ENCODE results near the gene ARAP2. TPM values are rescaled to one million over a fixed set of nuclear protein-coding genes. Genes with fewer than 3 reads are reported as not detected.

Gene ARAP2
- total and polyA plus RNA-seq, 11 donors = 0.38 to 17.0 (median 3.4) TPM

GRCh38 chr4:36197501-36197900 lies 46.8 kb downstream of the ARAP2 start:
- peaks cover 0 to 16% (median 0%) of the 10 kb centered on the region in 9 donors for H3K36me3 ChIP-seq
- no peak for ATAC-seq
- H3K4me1 ChIP-seq = no peaks in the 10 kb centered on the region
- TF ChIP-seq CTCF (IDR thresholded peaks at IDR 0.05) (no peak), POLR2A (IDR thresholded peaks at IDR 0.05) (no peak)
- no peaks in the 10 kb centered on the region for H3K9me3 ChIP-seq
- no peak overlapping the region for H3K27ac ChIP-seq
- no peaks in the 10 kb centered on the region for H3K27me3 ChIP-seq
- peak in 1 of 5 donors; percentile 26 for DNase-seq
- intact Hi-C loops (cut with DNase I) = no loop called here
- WGBS, 4 donors = 82 to 95% (median 93%) methylated on average over 3 to 5 of the region's 5 CpGs
- no peak overlapping the region for H3K4me3 ChIP-seq

GRCh38 chr4:36196145-36196913 lies 48.0 kb downstream of the ARAP2 start:
- Histone ChIP-seq H3K27me3 (no peaks in the 10 kb centered on the region), H3K36me3 (peaks cover 0 to 16% (median 0%) of the 10 kb centered on the region in 9 donors), H3K9me3 (no peaks in the 10 kb centered on the region), H3K4me1 (no peaks in the 10 kb centered on the region), H3K4me3 (no peak overlapping the region), H3K27ac (no peak overlapping the region)
- intact Hi-C loops (cut with DNase I) = no loop called here
- DNase-seq (no peak), ATAC-seq (no peak)
- TF ChIP-seq CTCF (IDR thresholded peaks at IDR 0.05) (no peak), POLR2A (IDR thresholded peaks at IDR 0.05) (no peak)
- WGBS, 4 donors = 72 to 85% (median 79%) methylated on average over 7 of the region's 7 CpGs

GRCh38 chr4:36192922-36193321 lies 51.4 kb downstream of the ARAP2 start:
- Histone ChIP-seq H3K27me3 (no peaks in the 10 kb centered on the region), H3K4me1 (peaks cover 0 to 11% (median 0%) of the 10 kb centered on the region in 12 donors), H3K27ac (no peak overlapping the region), H3K9me3 (no peaks in the 10 kb centered on the region), H3K36me3 (no peaks in the 10 kb centered on the region), H3K4me3 (no peak overlapping the region)
- intact Hi-C loops (cut with DNase I) = no loop called here
- TF ChIP-seq POLR2A (IDR thresholded peaks at IDR 0.05) (no peak), CTCF (IDR thresholded peaks at IDR 0.05) (no peak)
- 76 to 84% (median 82%) methylated on average over 1 of the region's 1 CpG for WGBS, 4 donors
- DNase-seq (no peak), ATAC-seq (no peak)

- DNase-seq = no peak
- H3K4me1 ChIP-seq = peaks cover 0 to 11% (median 0%) of the 10 kb centered on the region in 12 donors
- no peaks in the 10 kb centered on the region for H3K9me3 ChIP-seq
- ATAC-seq = no peak
- H3K4me3 ChIP-seq = no peak overlapping the region
- no peak for TF ChIP-seq POLR2A (IDR thresholded peaks at IDR 0.05)
- no peak for TF ChIP-seq CTCF (IDR thresholded peaks at IDR 0.05)
- intact Hi-C loops (cut with DNase I) = no loop called here
- peaks cover 0 to 19% (median 0%) of the 10 kb centered on the region in 9 donors for H3K36me3 ChIP-seq
- peak overlapping the region in 1 of 12 donors; percentile 23 for H3K27ac ChIP-seq
- no peaks in the 10 kb centered on the region for H3K27me3 ChIP-seq
- WGBS, 4 donors = 63 to 82% (median 65%) methylated on average over 3 of the region's 3 CpGs
Measured at GRCh38 chr4:36189511-36190226, 54.6 kb downstream of the ARAP2 start.
